GM19467 (cell line): Measurements from ENCODE around the gene CCL1.

ENCODE experiments used
- ATAC-seq: cut with Tn5 transposase; IDR thresholded peaks from one replicate; pipeline ENCODE4 v1.9.1; 2021; ENCODE audit warnings: mild to moderate bottlenecking, moderate library complexity; ENCODE audit not compliant: unreplicated experiment

CCL1 gene

DNA sequence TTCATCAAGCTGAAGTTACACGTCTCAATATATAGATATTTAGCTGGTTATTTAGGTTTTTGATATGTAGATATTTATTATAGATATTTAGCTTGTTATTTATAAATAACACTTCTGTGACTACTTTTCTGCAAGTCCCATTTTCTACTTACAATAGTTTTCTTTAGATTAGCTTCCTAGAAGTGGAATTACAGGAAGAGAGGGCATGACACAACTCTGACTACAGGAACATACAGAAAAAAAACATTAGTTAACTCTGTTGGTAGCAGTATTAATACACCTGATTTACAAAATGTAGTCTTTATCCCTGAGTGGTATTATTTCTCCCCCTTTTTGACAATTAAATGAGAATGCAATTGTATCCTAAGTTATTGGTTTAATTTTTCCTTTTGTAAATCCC lies 21.2 kb upstream of the CCL1 start:
- no peak for ATAC-seq

DNA sequence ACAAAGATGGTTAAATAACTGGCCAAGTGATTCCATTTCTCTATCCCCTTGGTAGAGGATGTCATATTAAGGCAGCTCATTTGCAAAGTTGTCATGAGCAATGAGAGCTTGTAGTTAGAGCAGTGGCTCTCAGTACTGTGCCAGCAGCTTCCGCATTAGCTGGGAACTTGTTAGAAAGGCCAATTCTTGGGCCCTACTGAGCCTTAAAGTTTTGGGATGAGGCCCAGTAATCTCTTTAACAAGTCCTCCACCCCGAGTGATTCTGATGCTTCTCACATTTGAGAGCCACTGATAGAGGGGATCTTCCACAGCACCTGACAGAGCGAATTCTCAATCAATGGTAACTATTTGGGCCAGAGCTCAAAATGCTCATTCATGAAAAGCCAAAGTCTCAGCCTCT lies 20.2 kb upstream of the CCL1 start:
- no peak for ATAC-seq

DNA sequence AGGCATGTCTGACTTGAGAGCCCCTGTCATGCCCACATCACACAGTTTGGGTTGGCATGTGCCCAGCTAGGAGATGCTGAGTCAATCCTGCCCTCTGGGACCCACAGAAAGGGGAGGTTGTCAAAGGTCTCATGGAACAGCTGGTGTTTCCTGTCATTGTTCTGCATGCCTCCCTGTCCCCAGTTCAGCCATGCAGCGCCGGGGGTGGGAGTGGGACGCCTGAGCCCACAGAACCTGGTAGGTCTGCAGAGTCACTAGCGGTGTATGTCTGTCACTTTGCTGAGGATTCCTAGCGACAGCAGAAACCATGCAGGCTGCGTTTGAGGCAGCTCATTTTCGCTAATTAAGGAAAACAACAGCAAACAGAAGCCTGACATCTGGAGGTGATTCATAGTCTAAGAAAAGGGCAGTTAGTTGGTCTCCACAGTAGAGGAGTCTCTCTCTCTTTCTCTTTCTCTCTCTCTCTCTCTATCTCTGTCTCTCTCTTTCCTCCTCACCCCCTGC lies 19.6 kb upstream of the CCL1 start:
- ATAC-seq: no peak

DNA sequence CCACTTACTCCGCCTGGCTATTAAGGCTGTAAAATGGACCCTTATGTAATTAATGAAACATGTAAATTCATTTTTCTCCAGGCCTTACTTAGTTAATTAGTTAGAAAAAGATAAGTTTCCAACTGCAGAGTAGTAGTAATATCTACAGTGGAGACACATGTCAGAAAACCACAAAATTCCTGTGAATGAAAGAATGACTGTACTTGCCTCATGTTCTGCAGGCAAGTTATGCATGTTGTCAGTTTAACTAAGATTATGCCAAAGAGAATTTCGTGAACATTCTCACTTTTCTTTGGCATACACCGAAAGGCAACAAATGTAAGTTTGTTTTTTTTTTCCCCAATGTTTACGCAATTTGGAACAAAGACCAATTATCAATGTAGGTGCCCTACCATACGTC lies 16.8 kb upstream of the CCL1 start:
- ATAC-seq: no peak

DNA sequence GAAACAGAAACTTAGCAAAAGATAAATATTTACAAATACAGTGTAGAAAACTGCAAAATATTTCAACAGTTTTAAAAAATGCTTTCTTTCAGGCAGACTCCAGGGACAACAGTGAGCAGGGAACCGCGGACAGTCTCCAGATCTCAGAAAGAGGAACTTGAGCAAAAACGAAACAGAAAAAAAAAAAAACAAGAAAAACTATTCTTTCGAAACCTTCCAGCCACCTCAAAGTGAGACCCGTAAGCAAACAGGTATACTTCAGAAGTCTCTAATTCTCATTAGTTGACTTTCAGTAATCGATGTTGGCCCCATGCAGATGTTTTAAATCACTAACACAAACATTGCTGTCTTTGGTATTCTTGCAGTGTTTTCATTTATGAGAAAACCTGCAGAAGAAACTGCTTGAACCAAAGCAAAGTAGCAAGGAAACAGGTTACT lies 15.7 kb upstream of the CCL1 start:
- ATAC-seq: no peak

DNA sequence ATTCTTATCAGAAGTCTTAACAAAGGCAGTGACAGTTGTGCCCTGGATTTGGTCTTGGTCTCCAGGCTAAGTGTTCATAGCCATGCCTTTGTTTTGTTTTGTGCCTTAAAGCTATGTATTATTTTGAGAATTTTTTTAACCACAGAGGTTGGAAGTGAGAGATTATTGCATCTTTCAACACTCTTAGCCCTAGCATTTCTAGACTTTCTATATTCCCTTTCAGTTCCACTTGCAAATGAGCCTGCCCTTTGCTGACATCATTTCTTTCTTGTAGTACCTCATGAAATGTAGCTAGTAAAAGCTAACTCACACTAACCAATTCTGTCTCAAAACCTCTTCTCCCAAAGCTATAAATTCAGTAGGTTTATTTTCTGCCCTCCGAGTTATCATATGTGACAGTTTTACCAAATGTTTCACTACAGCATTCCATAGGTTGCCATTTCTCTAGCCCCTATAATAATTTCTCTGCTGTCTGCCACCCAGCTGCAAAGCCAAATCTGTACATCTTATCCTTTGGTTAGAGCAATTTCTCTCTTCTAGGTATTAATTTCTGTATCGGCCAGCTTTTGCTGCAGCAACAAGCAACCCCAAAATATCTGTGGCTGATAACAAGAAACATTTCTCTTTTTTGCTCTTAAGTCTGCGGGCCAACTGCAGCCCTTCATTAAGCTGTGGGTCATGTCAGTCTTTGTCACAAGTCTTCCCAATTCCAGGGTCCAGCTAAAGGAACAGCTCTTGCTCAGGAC lies 14.2 kb upstream of the CCL1 start:
- no peak for ATAC-seq

DNA sequence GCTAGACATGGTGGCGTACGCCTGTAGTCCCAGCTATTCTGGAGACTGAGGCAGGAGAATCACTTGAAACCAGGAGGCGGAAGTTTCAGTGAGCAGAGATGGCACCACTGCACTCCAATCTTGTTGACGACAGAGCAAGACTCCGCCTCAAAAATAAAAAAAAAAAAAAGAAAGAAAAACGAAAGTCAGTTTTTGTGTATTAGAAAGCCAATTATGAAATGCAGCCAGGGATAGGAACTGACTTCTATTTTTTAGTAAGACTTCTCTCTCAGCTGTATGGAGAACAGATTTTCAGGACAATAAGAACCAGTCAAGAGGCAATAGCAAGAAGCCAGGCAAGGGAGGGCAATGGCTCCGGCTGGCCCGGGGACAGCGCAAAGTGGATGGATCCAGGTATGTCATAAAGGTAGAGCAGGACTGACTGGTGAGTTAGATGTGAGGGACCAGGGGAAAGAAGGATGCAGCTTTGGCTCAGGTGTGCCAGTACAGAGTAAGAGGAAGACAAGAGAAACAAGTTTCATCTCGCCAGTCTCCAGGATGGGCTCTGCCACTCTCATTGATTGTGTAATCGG lies 12.5 kb upstream of the CCL1 start:
- no peak for ATAC-seq

DNA sequence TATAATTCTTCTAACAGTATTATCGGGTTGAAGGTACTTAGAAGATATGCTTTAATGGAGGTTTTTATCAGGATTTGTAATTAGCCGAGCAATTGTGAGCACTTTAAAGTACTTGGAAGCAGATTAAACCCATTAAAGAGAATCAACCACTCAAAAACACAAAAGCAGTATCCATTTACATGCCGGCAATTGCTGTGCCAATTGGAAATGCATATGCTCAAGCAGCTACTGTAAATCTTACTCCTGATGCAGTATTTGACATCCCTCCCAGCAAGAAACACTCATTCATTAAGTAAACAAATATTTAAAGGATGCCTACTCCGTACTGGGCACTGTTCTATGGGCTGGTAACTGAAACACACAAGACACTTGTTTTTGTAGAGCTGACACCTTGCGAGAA lies 11.4 kb upstream of the CCL1 start:
- ATAC-seq: no peak

DNA sequence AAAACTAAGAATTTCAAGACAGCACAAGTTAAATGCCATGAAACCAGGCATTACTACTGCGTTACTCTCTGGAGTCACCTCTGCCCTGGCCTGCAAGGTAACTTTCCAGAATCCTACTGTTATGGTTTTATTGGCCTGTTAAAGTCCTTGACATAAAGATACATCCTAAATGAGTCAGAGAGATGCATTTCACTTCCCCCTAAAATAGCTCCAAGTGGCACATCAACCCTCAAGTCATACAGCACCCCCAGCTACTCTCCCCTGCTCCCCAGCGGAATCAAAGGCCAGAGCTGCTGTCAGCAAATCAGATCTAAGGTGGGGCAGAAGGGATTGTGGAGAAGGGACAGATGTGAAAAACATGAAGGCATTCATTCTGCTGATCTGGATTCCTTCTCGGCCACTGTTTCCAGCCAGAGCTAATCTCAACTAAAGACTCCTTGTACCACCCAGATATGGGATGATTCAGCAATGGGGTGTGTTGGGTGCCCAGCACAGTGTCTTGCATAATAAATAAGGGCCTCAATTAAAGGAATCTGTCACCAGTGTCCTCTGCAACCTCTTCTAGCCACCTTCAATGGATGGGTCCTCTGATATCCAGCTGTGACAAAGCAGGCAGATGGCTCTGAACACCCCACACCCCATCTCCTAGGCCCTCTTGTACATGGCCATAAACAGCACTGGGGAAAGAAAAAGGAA lies 8.5 kb upstream of the CCL1 start:
- ATAC-seq: no peak

DNA sequence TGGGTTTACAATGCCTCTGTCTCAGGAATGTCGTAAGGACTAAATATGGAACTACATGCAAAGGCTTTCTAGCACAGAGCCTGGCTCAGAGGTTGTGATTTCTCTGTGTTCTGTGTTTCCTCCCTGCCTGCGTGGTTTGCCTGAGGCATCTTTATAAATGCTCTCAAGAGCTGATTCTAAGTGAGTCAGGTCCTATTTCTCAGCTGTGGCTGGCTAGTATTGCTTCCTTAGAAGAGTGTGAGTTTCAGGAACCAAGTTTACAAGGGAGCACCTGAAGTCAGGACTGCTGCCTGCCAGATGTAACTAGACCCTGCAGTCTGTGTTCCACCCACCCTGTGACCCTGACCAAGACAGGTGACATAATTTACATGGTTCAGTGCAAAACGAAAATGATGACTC lies 8.0 kb upstream of the CCL1 start:
- no peak for ATAC-seq

DNA sequence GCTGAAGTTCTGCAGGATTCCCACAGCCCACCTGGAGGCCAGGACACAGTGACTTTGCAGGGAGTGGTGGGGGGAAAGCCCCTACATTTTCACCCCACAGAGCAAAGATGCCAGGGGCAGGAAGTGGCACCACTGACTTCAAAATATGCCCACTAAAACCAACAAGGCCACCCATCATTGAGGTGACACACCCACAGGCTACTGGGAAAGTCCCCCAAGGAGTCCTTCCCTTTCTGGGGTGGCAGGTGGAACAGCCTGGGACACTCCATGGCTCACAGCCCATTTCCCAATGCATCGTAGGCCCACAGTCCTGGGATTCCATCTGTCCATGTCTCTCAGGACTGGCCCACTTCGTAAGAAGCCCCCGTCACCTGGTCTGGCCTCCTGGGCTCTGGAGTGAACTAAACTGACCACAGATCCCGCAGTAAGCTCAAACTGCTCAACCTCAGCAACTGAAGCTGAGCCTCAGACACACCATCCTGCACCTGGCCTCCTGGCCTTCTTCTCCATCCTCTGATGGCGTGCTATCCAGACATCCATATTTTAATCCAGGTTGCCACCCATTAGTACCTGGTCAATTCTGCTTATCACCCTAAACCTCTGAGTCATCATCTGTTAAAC lies 7.5 kb upstream of the CCL1 start:
- ATAC-seq: no peak

DNA sequence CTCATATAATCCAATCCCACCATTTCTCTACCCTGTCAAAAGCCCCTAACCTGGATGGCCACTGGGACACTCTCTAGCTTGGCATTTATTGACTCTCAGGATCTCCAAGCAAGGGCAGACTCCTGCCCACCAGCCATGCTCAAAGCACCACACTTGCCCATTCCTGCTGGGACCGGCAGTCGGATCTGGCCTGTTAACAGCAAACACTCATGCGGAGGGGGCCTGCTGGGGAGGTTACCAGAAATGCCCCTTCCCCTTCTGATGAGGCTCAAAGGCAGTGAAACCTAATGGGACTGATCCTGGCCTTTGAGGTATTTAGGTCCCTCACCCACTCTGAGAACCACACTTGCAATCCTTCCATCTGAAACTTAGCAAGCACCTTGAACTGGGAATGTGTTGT lies 6.5 kb upstream of the CCL1 start:
- no peak for ATAC-seq

DNA sequence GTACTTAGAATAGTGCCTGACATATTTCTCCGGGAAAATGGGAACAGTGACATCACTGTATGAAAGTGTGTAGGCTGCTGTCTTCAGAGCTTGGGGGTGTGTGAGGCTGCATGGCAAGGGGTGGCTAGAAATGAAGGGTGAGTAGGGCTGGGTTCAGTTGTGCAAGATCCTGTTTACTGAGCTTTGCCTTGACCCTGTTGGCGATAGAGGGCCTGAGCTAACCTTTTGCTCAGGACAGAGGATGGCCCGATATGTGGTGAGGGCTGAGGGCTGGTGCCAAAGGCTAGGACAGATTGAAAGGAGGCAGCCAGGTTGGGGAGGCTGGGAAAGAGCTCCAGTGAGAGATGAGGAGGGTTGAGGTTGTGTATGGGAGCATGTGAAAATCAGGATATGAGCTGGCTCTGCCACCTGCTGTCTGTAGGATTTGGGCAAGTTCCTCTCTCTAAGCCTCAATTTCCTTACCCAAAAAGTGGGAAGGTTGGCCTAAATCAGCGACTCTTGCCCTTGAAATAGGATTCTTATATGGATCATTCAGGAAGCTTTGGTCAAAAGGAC lies 6.0 kb upstream of the CCL1 start:
- ATAC-seq: no peak

DNA sequence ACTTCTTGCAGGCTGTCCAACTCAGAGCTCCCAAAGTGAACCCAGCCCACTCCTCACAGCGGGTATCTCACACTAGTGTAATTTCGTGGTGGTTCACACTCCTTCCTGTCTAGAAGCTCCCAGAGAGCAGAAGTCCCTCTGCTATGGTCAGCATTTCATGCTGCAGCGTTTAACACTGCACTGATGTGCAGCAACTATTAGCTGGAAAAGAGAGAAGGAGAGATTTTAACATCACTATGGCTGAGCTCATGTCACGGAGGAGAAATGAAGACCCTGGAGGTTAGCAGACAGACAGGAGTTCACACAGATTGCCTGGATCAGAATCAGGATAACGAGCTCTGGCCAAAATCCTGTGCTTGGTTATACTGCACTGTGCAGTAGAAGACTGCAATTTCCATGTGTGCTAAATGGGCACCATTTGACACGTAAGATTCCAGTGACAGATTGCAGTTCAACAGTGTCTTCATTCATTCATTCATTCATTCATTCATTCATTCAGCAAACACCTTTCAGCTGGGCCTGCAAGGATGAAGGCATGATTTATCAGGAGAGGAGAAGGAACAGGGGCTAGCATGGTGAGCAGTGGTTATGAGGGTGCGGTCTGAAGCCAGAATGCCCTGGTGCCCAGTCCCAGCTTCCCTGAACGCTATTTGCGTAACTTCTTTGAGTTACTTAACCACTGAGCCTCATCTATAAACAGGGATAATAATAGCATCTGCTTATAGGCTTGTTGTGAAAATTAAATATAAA lies 5.3 kb upstream of the CCL1 start:
- ATAC-seq: no peak

DNA sequence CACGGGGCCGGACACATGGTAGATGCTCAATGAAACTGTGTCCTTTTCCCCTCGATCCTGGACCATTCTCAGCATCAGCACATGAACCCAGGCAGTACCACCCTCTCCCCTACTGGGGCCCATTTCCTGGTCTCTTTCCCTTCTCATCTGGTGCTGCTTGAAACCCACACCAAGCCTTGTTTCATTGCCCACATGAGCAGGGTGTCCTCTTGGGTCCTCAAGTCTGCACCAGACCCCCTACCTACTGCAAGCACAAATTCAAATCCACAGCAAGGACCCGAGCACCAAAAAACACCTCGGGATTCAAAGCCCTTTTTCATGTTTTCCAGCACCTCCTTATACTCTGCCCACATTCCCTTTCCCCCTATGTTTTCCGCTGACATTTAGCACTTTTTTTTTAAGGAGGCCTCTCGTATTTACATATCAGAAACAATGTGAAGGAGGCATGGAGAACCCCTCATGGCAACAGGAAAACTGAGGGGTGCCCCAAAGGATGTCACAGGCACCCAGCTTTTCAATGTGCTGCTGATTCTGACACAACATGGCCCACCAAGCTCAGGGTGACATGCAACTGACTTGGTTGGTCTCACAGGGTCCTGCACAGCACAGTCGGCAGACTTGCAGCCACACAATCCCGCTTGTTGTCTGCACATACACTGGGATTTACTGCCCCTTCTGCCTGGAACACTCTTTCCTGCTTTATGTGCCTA lies 4.6 kb upstream of the CCL1 start:
- ATAC-seq: no peak

DNA sequence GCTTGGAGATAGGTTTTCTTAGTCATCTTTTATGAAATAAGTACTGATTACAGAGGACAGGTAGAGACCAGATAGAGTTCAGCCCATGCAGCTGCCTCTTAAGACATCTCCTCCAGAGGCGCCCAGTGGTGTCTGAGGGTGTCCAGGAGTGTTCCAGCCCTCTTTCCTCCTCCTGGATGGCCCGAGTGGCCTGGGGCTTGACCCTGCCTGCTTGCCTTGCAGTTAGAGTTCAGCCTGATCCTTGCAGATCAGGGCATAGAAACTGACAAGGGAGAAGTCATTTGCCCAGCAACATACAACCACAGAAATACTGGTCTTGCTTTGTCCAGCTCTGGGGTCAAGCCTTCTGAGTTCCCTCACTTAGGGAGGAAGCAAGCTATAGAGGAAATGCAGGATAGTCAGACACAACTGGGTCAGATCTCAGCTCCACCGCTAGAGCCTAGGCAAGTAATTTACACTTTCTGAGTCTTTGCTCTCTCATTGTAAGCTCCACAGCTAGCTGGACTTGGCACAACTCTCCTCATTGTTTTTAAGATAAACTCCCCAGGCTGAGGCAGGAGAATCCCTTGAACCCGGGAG lies 3.6 kb upstream of the CCL1 start:
- no peak for ATAC-seq

DNA sequence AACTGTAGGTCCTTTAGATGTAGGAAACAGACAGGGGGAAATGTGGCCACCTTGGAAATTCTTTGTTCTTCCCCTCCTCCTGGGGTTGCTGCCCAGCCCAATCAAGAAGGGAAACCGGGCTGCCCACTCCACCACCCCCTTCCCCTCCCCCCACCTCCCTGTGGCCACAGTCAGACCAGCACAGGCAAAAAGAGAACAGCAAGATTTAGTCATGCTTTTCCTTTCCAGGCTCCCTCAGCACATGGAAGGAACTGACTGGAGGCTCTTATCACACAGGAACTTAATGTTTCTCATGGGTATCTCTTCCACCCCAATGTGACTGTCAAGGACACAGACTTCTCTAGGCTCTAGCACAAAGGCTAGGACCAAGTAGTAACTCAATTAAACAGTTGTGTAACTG lies 3.0 kb upstream of the CCL1 start:
- ATAC-seq: no peak

DNA sequence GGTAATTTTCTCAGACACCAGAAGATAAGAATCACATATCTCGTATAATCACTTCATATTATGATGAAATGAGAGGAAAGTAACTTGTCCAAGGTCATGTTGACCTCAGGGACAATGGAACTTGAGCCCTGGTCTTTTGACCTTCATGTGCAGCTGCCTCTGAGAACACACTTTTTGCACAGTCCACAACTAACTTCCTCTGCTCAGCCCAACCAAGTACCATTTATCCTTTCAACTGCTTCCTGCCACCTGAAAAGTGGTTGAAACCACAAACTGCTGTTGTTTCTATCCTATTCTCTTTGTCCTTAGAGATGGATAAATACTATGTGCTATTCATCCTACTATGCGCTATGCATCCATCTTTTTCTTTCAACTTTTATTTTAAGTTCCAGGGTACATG lies 2.3 kb upstream of the CCL1 start:
- no peak for ATAC-seq

DNA sequence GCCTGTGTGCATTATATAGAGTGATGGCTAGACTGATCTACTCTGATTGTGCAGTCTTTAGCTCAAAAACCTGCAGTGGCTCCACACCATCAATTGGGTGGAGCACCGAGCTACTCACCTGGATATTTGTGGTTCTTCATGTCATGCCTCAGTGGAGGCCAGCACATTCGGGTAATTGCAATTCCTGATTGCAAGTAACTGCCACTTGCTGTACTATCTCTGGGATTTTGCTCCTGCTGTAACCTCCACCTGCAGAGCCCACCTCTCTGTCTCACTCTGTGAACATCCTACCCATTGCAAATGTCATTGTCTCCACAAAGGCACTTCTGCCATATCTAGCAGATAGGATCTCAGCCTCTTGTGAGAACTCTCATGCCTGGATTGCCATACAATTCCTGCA lies 1.7 kb upstream of the CCL1 start:
- ATAC-seq: no peak
